ENCODE measurements around the gene ARHGAP26. TPM values are rescaled to one million over a fixed set of nuclear protein-coding genes. Genes with fewer than 3 reads are reported as not detected.

ARHGAP26 gene
- polyA plus RNA-seq, 1 donor (not counting 4 experiments of a cell fraction or from before 2014, with no cell fraction given) = 3.9 TPM

DNA sequence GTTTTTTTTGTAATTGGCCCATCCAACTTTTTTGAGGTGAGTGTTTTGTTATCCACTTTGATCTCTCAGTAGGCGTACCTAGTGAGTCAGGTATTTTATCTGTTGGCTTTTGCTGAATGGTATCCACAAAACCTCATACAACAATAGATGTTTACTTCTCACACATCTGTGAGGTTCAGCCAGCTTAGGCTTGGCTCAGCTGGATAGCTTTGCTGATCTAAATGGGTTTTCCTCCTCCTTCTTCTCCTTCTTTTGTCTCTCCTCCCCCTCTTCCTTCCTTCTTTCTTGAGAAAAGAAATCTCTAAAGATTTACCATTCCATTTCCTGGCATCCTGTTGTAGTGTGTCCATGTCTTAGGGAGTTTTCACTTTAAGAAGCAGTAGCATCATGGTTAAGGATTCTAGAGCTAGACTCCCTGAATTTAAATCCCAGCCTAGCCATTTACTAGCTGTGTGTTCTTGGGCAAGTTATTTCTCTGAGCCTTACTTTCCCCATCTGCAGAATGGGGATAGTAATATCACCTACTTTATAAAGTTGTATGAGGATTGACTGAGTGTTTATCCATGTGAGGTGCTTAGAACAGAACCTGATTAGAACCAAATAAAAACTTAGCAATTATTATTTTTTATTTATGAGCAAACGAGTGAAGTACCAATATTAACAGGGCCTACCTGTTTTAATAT, 126.3 kb downstream of the ARHGAP26 start:
- Histone ChIP-seq H3K27me3 (ENCODE audit: control insufficient read depth, extremely low read depth, insufficient read depth, low read length) (no peaks in the 10 kb centered on the region), H3K36me3 (ENCODE audit: control insufficient read depth in 2 of 2, extremely low read depth in 1 of 2, insufficient read depth in 2 of 2, low read length in 2 of 2) (no peaks in the 10 kb centered on the region), H3K9me3 (ENCODE audit: control insufficient read depth, low read depth, low read length) (no peaks in the 10 kb centered on the region), H3K27ac (ENCODE audit: control insufficient read depth, insufficient read depth, low read length) (no peak overlapping the region), H3K4me2 (ENCODE audit: control insufficient read depth, extremely low read depth, insufficient read depth, low read depth, low read length) (no peak overlapping the region), H3K9ac (ENCODE audit: control insufficient read depth, extremely low read depth, insufficient read depth, low read length) (no peak overlapping the region), H3K4me3 (ENCODE audit: control insufficient read depth in 2 of 3, extremely low read depth in 1 of 3, insufficient read depth in 2 of 3, low read depth in 1 of 3, low read length in 3 of 3) (no peak overlapping the region), H3K9me1 (ENCODE audit: control insufficient read depth, extremely low read depth, insufficient read depth, low read length) (peaks cover 2% of the 10 kb centered on the region), H4K20me1 (ENCODE audit: control insufficient read depth, extremely low read depth, insufficient read depth, low read length) (no peaks in the 10 kb centered on the region), H3K4me1 (ENCODE audit: control insufficient read depth, extremely low read depth, insufficient read depth, low read length) (peaks cover 25% of the 10 kb centered on the region), H3K79me2 (ENCODE audit: control insufficient read depth, insufficient read depth, low read length) (no peaks in the 10 kb centered on the region), H2AFZ (ENCODE audit: control insufficient read depth, low read length) (no peak overlapping the region)
- FAIRE-seq (peak; percentile 89), DNase-seq (ENCODE audit: low read depth, low spot score) (no peak)
- no peak for TF ChIP-seq EZH2 (IDR thresholded peaks at IDR 0.05; ENCODE audit: low read length)
- TF ChIP-seq, protein P1, sequence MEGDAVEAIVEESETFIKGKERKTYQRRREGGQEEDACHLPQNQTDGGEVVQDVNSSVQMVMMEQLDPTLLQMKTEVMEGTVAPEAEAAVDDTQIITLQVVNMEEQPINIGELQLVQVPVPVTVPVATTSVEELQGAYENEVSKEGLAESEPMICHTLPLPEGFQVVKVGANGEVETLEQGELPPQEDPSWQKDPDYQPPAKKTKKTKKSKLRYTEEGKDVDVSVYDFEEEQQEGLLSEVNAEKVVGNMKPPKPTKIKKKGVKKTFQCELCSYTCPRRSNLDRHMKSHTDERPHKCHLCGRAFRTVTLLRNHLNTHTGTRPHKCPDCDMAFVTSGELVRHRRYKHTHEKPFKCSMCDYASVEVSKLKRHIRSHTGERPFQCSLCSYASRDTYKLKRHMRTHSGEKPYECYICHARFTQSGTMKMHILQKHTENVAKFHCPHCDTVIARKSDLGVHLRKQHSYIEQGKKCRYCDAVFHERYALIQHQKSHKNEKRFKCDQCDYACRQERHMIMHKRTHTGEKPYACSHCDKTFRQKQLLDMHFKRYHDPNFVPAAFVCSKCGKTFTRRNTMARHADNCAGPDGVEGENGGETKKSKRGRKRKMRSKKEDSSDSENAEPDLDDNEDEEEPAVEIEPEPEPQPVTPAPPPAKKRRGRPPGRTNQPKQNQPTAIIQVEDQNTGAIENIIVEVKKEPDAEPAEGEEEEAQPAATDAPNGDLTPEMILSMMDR (optimal IDR thresholded peaks at IDR 0.05 in 1 of 3, IDR thresholded peaks at IDR 0.05 in 1 of 3, conservative IDR thresholded peaks at IDR 0.05 in 1 of 3; ENCODE audit: extremely low read depth in 1 of 3, insufficient read depth in 2 of 3, low read length in 3 of 3) = no peak
- dilution Hi-C loops (cut with MboI; ENCODE audit: extremely low pct_ligation_motif_present, low sequenced_read_pairs) = no loop called here

DNA sequence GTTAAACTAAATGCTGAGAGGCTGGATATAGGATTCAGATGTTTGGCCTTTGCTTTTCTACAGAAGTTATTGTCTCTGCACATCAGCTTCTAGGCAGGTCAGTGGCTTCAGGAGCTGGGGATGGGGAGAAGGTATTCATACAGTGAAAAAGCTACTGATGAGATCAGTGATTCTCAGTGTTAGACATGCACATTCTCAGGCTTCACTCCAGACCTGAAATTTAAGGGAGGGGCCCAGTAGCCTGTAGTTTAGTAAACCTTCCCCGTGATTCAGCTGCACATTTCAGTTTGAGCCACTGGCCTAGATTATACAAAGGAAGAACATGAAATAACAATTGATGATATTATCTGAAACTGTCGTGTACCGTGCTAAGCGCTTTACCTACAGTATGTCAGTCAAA, 127.2 kb downstream of the ARHGAP26 start:
- Histone ChIP-seq H3K4me3 (ENCODE audit: control insufficient read depth in 2 of 3, extremely low read depth in 1 of 3, insufficient read depth in 2 of 3, low read depth in 1 of 3, low read length in 3 of 3) (no peak overlapping the region), H3K27me3 (ENCODE audit: control insufficient read depth, extremely low read depth, insufficient read depth, low read length) (no peaks in the 10 kb centered on the region), H3K9me3 (ENCODE audit: control insufficient read depth, low read depth, low read length) (no peaks in the 10 kb centered on the region), H2AFZ (ENCODE audit: control insufficient read depth, low read length) (no peak overlapping the region), H3K4me1 (ENCODE audit: control insufficient read depth, extremely low read depth, insufficient read depth, low read length) (peaks cover 33% of the 10 kb centered on the region), H3K36me3 (ENCODE audit: control insufficient read depth in 2 of 2, extremely low read depth in 1 of 2, insufficient read depth in 2 of 2, low read length in 2 of 2) (no peaks in the 10 kb centered on the region), H3K9ac (ENCODE audit: control insufficient read depth, extremely low read depth, insufficient read depth, low read length) (no peak overlapping the region), H3K27ac (ENCODE audit: control insufficient read depth, insufficient read depth, low read length) (no peak overlapping the region), H3K4me2 (ENCODE audit: control insufficient read depth, extremely low read depth, insufficient read depth, low read depth, low read length) (no peak overlapping the region), H4K20me1 (ENCODE audit: control insufficient read depth, extremely low read depth, insufficient read depth, low read length) (no peaks in the 10 kb centered on the region), H3K9me1 (ENCODE audit: control insufficient read depth, extremely low read depth, insufficient read depth, low read length) (peaks cover 2% of the 10 kb centered on the region), H3K79me2 (ENCODE audit: control insufficient read depth, insufficient read depth, low read length) (no peaks in the 10 kb centered on the region)
- dilution Hi-C loops (cut with MboI; ENCODE audit: extremely low pct_ligation_motif_present, low sequenced_read_pairs) = no loop called here
- DNase-seq (ENCODE audit: low read depth, low spot score) (no peak), FAIRE-seq (no peak)
- no peak for TF ChIP-seq EZH2 (IDR thresholded peaks at IDR 0.05; ENCODE audit: low read length)
- TF ChIP-seq, protein P1 (optimal IDR thresholded peaks at IDR 0.05 in 1 of 3, IDR thresholded peaks at IDR 0.05 in 1 of 3, conservative IDR thresholded peaks at IDR 0.05 in 1 of 3; ENCODE audit: extremely low read depth in 1 of 3, insufficient read depth in 2 of 3, low read length in 3 of 3) = no peak

All from keratinocyte (primary cell).